Stimulated activated CD8-positive, alpha-beta memory T cell treated with anti-CD3 and anti-CD28 coated beads, Interleukin-4, amount 100 ng/mL, for 24 hours (primary cell): ENCODE results near the gene JAKMIP1.

Experiments
- DNase-seq: peaks from one replicate; pipeline ENCODE4 v3.0.0-alpha.2; 2020; ENCODE audit warnings: low read depth

The JAKMIP1 gene

GRCh38 chr4:5992171-5992827 is 208.1 kb downstream of the JAKMIP1 start:
- DNase-seq = no peak

DNA sequence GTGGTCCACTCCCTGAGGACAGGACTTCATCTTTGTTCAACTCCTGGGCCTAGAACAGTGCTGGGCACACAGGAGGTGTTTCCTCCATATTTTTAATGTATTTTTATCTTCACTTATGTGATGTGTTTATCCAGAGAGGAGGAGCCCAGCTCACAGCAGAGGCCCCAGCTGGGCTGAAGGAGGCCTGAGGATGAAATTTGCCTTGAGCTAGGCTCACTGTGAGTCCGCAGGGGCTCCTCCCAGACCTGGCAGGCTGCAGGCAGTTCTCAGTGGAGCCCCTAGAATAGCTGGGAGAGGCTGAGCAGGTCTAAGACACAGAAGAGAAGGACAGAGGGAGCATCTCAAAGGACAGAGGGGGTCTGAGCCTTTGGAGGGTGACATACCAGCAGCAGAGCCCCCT is 208.9 kb downstream of the JAKMIP1 start:
- no peak for DNase-seq

GRCh38 chr4:5990446-5991160 is 209.7 kb downstream of the JAKMIP1 start:
- no peak for DNase-seq

- no peak for DNase-seq
Measured at GRCh38 chr4:5989236-5990225, 210.8 kb downstream of the JAKMIP1 start.

DNA sequence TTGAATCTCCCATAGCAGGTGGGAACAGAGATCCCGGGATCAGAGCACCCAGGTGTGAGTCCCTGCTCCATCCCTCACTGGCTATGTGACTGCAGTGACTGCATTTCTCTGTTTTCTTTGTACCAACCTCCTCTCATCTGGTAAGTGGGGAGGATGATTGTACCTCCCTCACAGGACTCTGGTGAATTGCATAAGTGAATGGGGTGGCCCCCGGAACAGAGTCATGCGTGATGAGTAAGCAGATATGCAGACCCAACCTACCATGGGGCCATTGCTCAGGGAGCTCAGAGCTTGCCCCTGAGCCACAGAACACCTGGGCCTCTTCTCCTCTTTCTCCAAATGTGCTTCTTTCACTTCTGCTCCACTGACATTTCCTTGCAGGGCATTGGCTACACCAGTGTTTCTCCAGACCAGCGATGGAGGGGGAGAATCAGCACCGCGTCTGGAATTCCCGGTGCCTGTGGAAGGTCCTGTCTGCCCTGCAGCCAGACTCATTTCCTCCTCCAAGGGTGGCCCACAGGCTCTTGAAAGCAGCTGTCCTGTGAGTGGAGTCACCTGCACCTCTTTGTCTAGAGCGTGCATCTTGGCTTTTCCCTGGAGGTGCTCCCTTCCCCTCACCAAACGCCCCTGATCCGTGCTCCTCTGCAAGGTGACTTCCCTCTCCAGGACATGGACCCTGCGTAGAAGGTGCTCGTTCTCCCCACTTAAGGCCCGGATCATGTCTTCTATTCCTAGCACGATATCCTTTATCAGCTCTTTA is 212.1 kb downstream of the JAKMIP1 start:
- no peak for DNase-seq

- no peak for DNase-seq
Measured at GRCh38 chr4:5984843-5985242, 215.5 kb downstream of the JAKMIP1 start.

- no peak for DNase-seq
Measured at GRCh38 chr4:5982156-5982973, 218.0 kb downstream of the JAKMIP1 start.

DNA sequence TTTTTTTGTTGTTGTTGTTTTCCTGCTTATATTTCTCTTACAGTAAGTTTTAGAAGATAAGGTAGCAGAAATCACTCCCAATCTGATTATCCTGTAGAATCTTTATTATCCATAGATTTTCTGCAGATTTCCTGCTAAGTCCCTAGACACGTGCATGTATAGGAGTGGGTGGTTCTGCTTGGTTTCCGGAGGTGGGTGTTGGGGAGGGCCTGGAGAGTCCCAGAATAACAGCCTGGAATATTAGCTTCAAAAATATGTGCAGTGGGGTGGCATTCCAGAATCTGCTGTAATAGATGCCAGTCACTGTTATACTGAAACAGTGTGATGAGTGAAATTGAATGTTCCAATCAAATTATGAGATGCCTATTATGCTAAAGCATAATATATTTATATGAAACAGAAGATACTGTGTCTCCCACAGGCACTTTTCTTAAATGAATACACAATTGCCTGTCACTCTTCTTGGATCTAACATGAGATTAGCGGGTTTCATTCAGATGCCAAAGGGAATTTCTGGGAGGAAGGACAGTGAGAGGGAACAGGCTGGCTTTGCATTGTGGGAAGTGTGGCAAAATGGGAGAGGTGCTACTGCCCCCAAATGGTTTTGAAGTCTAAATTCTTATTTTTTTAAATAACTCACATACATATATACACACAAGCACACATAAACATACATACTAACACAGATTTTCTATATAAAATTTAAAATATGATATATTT is 219.8 kb downstream of the JAKMIP1 start:
- no peak for DNase-seq

DNA sequence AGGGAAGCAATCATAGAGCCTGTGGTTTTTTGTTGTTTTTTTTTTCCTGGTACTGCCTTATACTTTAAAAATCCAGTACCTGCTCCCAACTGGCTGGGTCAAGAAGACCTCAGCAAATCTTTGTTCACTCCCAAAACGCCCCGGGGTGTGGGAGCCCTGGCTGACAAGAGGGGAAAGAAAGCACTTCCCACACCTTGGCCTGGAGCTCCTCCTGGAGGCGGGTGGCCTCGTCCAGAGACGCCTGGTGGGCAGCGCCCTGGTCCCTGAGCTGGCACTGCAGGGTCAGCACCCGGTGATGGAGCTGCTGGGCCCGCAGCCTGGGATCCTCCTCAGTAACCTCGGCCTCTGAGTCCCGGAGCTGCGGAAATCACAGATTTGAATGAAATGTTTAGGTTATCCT is 220.4 kb downstream of the JAKMIP1 start:
- DNase-seq = no peak

DNA sequence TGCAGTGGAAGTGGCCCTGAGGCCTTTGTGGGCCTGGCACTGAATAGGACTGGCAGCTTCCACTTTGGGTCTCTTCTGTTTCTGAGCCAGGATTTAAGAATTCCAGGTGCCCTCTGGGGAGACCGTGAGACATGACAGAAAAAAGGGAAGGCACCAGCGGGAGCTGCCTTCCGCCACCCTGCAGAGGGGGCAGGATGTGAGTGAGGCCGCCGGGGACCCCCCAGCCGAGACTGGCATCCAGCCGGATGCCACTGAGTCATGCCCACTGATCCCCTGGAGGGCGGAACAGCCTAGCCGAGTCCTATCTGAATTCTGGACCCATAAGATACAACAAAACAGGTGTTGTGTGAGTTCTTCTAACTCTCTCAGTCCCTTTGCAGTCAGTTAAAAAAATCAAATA is 223.4 kb downstream of the JAKMIP1 start:
- no peak for DNase-seq

- DNase-seq = no peak
Measured at GRCh38 chr4:5976431-5976830, 223.9 kb downstream of the JAKMIP1 start.
